HEK293 (cell line): Measurements from ENCODE around the gene SEMA6A.
"Not testable (repeated sequence)": the region's sequence is repeated elsewhere in the genome, so short reads cannot be mapped to it uniquely, and the experiment has no call there.

Experiments
- CTCF ChIA-PET: fragments of 350-600 bp; formaldehyde crosslinking; extraction: SDS; loops from one replicate; lab custom pipeline; 2021; ENCODE audit warnings: antibody characterized with exemption; lab: Yijun Ruan, JAX
- POLR2A ChIA-PET: fragments of 300-600 bp; formaldehyde crosslinking; extraction: SDS; loops from one replicate; lab custom pipeline; 2020; ENCODE audit warnings: antibody characterized with exemption, inconsistent platforms; lab: Yijun Ruan, JAX
- H3K27ac ChIP-seq: fragments of 200-500 bp; sonication (Bioruptor generic); 2 replicates; pipeline ENCODE4 v1.5.1; 2014; ENCODE audit warnings: low read depth, low read length, control low read depth, inconsistent platforms; ENCODE audit errors: extremely low read depth
- H3K36me3 ChIP-seq, 2 experiments: fragments of 200-500 bp in 1 of 2; sonication (Bioruptor generic) in 1 of 2; 1 replicate in 1 of 2; 2 replicates in 1 of 2; pipeline ENCODE4 v1.5.1; 2014 to 2017; ENCODE audit warnings: inconsistent platforms in 2 of 2, low read length in 2 of 2; ENCODE audit not compliant: control insufficient read depth in 2 of 2, insufficient read depth in 1 of 2
- H3K4me1 ChIP-seq: fragments of 200-500 bp; sonication (Bioruptor generic); 2 replicates; pipeline ENCODE4 v1.5.1; 2014; ENCODE audit warnings: mild to moderate bottlenecking, low read length, inconsistent platforms; ENCODE audit not compliant: control insufficient read depth, insufficient read depth
- H3K4me3 ChIP-seq: 2 replicates; pipeline ENCODE4 v1.5.1; 2011; ENCODE audit warnings: low read depth, mild to moderate bottlenecking, control low read depth, low read length, moderate library complexity
- H3K9me3 ChIP-seq: fragments of 200-500 bp; sonication (Bioruptor generic); 2 replicates; pipeline ENCODE4 v1.5.1; 2014; ENCODE audit warnings: low read depth, low read length, inconsistent platforms; ENCODE audit not compliant: control insufficient read depth, insufficient read depth
- FEZF1 ChIP-seq: fragments of 450-650 bp; formaldehyde crosslinking; IDR thresholded peaks from 2 replicates; pipeline ENCODE4 v1.5.1; 2016; ENCODE audit warnings: missing biosample characterization, missing genetic modification characterization
- OVOL3 ChIP-seq: fragments of 450-650 bp; formaldehyde crosslinking; IDR thresholded peaks from 2 replicates; pipeline ENCODE4 v1.5.1; 2016; ENCODE audit warnings: missing biosample characterization, missing genetic modification characterization
- PRDM1 ChIP-seq: fragments of 450-650 bp; formaldehyde crosslinking; IDR thresholded peaks from 2 replicates; pipeline ENCODE4; 2016; ENCODE audit warnings: missing biosample characterization, missing genetic modification characterization
- SP7 ChIP-seq: fragments of 450-650 bp; formaldehyde crosslinking; IDR thresholded peaks from 2 replicates; pipeline ENCODE4 v1.5.1; 2016; ENCODE audit warnings: missing biosample characterization, missing genetic modification characterization
- TCF7L2 ChIP-seq: IDR thresholded peaks from 2 replicates; pipeline ENCODE4 v1.6.1; 2011; ENCODE audit warnings: low read depth, mild to moderate bottlenecking, inconsistent platforms, low read length, moderate library complexity, borderline replicate concordance
- ZNF121 ChIP-seq: fragments of 450-650 bp; formaldehyde crosslinking; IDR thresholded peaks from 2 replicates; pipeline ENCODE4 v1.5.1; 2016; ENCODE audit warnings: missing biosample characterization, missing genetic modification characterization
- ZNF18 ChIP-seq: fragments of 450-650 bp; formaldehyde crosslinking; IDR thresholded peaks from 2 replicates; pipeline ENCODE4 v1.5.1; 2016; ENCODE audit warnings: missing biosample characterization, missing genetic modification characterization
- ZNF394 ChIP-seq: fragments of 450-650 bp; formaldehyde crosslinking; IDR thresholded peaks from 2 replicates; pipeline ENCODE4 v1.5.1; 2016; ENCODE audit warnings: missing biosample characterization, missing genetic modification characterization, mild to moderate bottlenecking, moderate library complexity, borderline replicate concordance
- ZNF521 ChIP-seq: fragments of 450-650 bp; formaldehyde crosslinking; IDR thresholded peaks from 2 replicates; pipeline ENCODE4 v1.5.1; 2017; ENCODE audit warnings: missing biosample characterization, mild to moderate bottlenecking, missing genetic modification characterization
- ZNF555 ChIP-seq: fragments of 450-650 bp; formaldehyde crosslinking; conservative IDR thresholded peaks from 2 replicates; pipeline ENCODE4 v1.5.1; 2017; ENCODE audit warnings: missing biosample characterization, mild to moderate bottlenecking, missing genetic modification characterization, inconsistent platforms
- ZNF660 ChIP-seq: fragments of 450-650 bp; IDR thresholded peaks from 2 replicates; pipeline ENCODE4 v1.5.1; 2018; ENCODE audit warnings: missing biosample characterization, mild to moderate bottlenecking, missing genetic modification characterization
- ZSCAN16 ChIP-seq: fragments of 450-650 bp; formaldehyde crosslinking; IDR thresholded peaks from 2 replicates; pipeline ENCODE4 v1.5.1; 2016; ENCODE audit warnings: missing biosample characterization, missing genetic modification characterization

SEMA6A gene

GRCh38 chr5:116525674-116526073 lies 48.9 kb downstream of the SEMA6A start:
- ChIA-PET POLR2A (no interaction called here), CTCF (interaction anchor here (0.6 to 0.7 kb wide), 4 partner anchors 11 to 369 kb away, joined by 3 to 4 read pairs (median 4); no protein-coding TSS in a partner anchor)
- no peak overlapping the region for H3K27ac ChIP-seq
- no peak overlapping the region for H3K4me3 ChIP-seq
- no peaks in the 10 kb centered on the region for H3K36me3 ChIP-seq
- no peaks in the 10 kb centered on the region for H3K9me3 ChIP-seq
- peaks cover 44% of the 10 kb centered on the region for H3K4me1 ChIP-seq
- TF ChIP-seq PRDM1 (tag by site-specific recombination): no peak

- Histone ChIP-seq H3K27ac (no peak overlapping the region), H3K36me3 (no peaks in the 10 kb centered on the region), H3K4me3 (no peak overlapping the region), H3K9me3 (no peaks in the 10 kb centered on the region), H3K4me1 (peaks cover 36% of the 10 kb centered on the region)
- ChIA-PET CTCF (interaction anchor here (0.6 to 0.7 kb wide), 2 partner anchors 26 to 35 kb away, joined by 3 read pairs; no protein-coding TSS in a partner anchor), POLR2A (interaction anchor here (1.2 kb wide), 1 partner anchor 50 kb away, joined by 3 read pairs; the partner anchor contains the start of gene SEMA6A)
- no peak for TF ChIP-seq ZNF394 (tag by site-specific recombination)
- TF ChIP-seq TCF7L2: 0 out of 2 replicates have a peak, but pooled peaks have one; percentile 40
These were observed 49.7 kb downstream of the SEMA6A start for GRCh38 chr5:116524966-116525365.

- POLR2A ChIA-PET: interaction anchor here (1.2 kb wide), 1 partner anchor 51 kb away, joined by 3 read pairs; the partner anchor contains the start of gene SEMA6A
These were observed 50.3 kb downstream of the SEMA6A start for GRCh38 chr5:116524051-116524904.

GRCh38 chr5:116523182-116523581 lies 51.4 kb downstream of the SEMA6A start:
- TF ChIP-seq ZNF121 (tag by site-specific recombination): peak; percentile 96
- peaks cover 23% of the 10 kb centered on the region for H3K4me1 ChIP-seq
- POLR2A ChIA-PET, H3K9me3 ChIP-seq, CTCF ChIA-PET, H3K4me3 ChIP-seq, H3K27ac ChIP-seq, H3K36me3 ChIP-seq: not testable (repeated sequence)

More at GRCh38 chr5:116524051-116524904, 50.3 kb downstream of the SEMA6A start:
- CTCF ChIA-PET: interaction anchor here (0.6 to 0.7 kb wide), 3 partner anchors 10 to 197 kb away, joined by 3 read pairs; no protein-coding TSS in a partner anchor
- H3K4me3 ChIP-seq: no peak overlapping the region
- H3K27ac ChIP-seq: no peak overlapping the region
- H3K9me3 ChIP-seq: no peaks in the 10 kb centered on the region
- H3K4me1 ChIP-seq: peaks cover 30% of the 10 kb centered on the region
- no peaks in the 10 kb centered on the region for H3K36me3 ChIP-seq
- TF ChIP-seq FEZF1 (tag by site-specific recombination) (peak; percentile 44; the same call in 1 of the 2 replicates), SP7 (tag by site-specific recombination) (peak; percentile 99), ZNF660 (peak; percentile 98), OVOL3 (tag by site-specific recombination) (no peak), ZNF18 (tag by site-specific recombination) (0 out of 2 replicates have a peak, but pooled peaks have one; percentile 17)
- TF ChIP-seq, all 188 proteins: peak for 4

- Histone ChIP-seq H3K36me3 (no peaks in the 10 kb centered on the region), H3K27ac (no peak overlapping the region), H3K4me1 (peaks cover 21% of the 10 kb centered on the region), H3K9me3 (no peaks in the 10 kb centered on the region), H3K4me3 (no peak overlapping the region)
- TF ChIP-seq ZNF555 (tag by site-specific recombination) (no peak), ZSCAN16 (tag by site-specific recombination) (no peak), ZNF521 (tag by site-specific recombination) (no peak), FEZF1 (tag by site-specific recombination) (peak; percentile 47), ZNF394 (tag by site-specific recombination) (no peak)
- POLR2A ChIA-PET: no interaction called here
- CTCF ChIA-PET: interaction anchor here (1.0 kb wide), 1 partner anchor 49 kb away, joined by 3 read pairs; no protein-coding TSS in a partner anchor
These were observed 52.1 kb downstream of the SEMA6A start for GRCh38 chr5:116522356-116523136.
